Muscle layer of duodenum (tissue), 2 donors: ENCODE measurements around the gene PAN3.

Experiments used
- H3K27ac ChIP-seq: one replicate; pipeline ENCODE4 v1.7.0; 2013; ENCODE audit warnings: mild to moderate bottlenecking, low read length
- H3K27me3 ChIP-seq: one replicate; pipeline ENCODE4 v1.7.0; 2013; ENCODE audit warnings: low read depth, mild to moderate bottlenecking, control low read depth, low read length
- H3K36me3 ChIP-seq, 2 donors: one replicate each; pipeline ENCODE4 v1.7.0; 2013; ENCODE audit warnings: low read length in 2 of 2, control low read depth in 1 of 2, mild to moderate bottlenecking in 1 of 2; ENCODE audit not compliant: insufficient read depth in 2 of 2, control insufficient read depth in 1 of 2
- H3K4me1 ChIP-seq, 2 donors: one replicate each; pipeline ENCODE4 v1.7.0; 2013; ENCODE audit warnings: low read length in 2 of 2, mild to moderate bottlenecking in 2 of 2, control low read depth in 1 of 2, moderate library complexity in 1 of 2; ENCODE audit not compliant: insufficient read depth in 2 of 2, control insufficient read depth in 1 of 2
- H3K4me3 ChIP-seq, 2 donors: one replicate each; pipeline ENCODE4 v1.7.0; 2013; ENCODE audit warnings: low read length in 2 of 2, low read depth in 1 of 2, mild to moderate bottlenecking in 1 of 2
- H3K9me3 ChIP-seq, 2 donors: one replicate each; pipeline ENCODE4 v1.7.0; 2013; ENCODE audit warnings: low read length in 2 of 2, control low read depth in 1 of 2, mild to moderate bottlenecking in 1 of 2; ENCODE audit not compliant: control insufficient read depth in 1 of 2
- donor health status: healthy.

PAN3 gene

GRCh38 chr13:28338742-28339141 lies 200.4 kb downstream of the PAN3 start:
- no peak overlapping the region for H3K4me3 ChIP-seq
- H3K9me3 ChIP-seq, result no peaks in the 10 kb centered on the region
- no peak overlapping the region for H3K27ac ChIP-seq
- H3K27me3 ChIP-seq, result no peaks in the 10 kb centered on the region
- H3K4me1 ChIP-seq, result peaks cover 9 to 20% of the 10 kb centered on the region in 2 donors
- no peaks in the 10 kb centered on the region for H3K36me3 ChIP-seq

- Histone ChIP-seq H3K4me1 (peaks cover 9 to 20% of the 10 kb centered on the region in 2 donors), H3K4me3 (no peak overlapping the region), H3K9me3 (no peaks in the 10 kb centered on the region), H3K27ac (no peak overlapping the region), H3K36me3 (no peaks in the 10 kb centered on the region), H3K27me3 (no peaks in the 10 kb centered on the region)
Observed at GRCh38 chr13:28339419-28339818, 201.1 kb downstream of the PAN3 start.

- no peaks in the 10 kb centered on the region for H3K27me3 ChIP-seq
- H3K4me1 ChIP-seq, result peaks cover 9 to 20% of the 10 kb centered on the region in 2 donors
- H3K27ac ChIP-seq, result no peak overlapping the region
- no peak overlapping the region for H3K4me3 ChIP-seq
- H3K9me3 ChIP-seq, result no peaks in the 10 kb centered on the region
- no peaks in the 10 kb centered on the region for H3K36me3 ChIP-seq
Observed at GRCh38 chr13:28340272-28340793, 202.0 kb downstream of the PAN3 start.

GRCh38 chr13:28342251-28342650 lies 203.9 kb downstream of the PAN3 start:
- Histone ChIP-seq H3K9me3 (no peaks in the 10 kb centered on the region), H3K36me3 (no peaks in the 10 kb centered on the region), H3K27ac (no peak overlapping the region)

GRCh38 chr13:28344163-28344562 lies 205.8 kb downstream of the PAN3 start:
- H3K27ac ChIP-seq, result no peak overlapping the region
- H3K4me1 ChIP-seq, result peaks cover 0 to under 1% of the 10 kb centered on the region in 2 donors
- no peaks in the 10 kb centered on the region for H3K36me3 ChIP-seq
- no peak overlapping the region for H3K4me3 ChIP-seq
- peaks cover 4% of the 10 kb centered on the region for H3K27me3 ChIP-seq
- H3K9me3 ChIP-seq, result no peaks in the 10 kb centered on the region

More at GRCh38 chr13:28342251-28342650, 203.9 kb downstream of the PAN3 start:
- H3K4me1 ChIP-seq, result peaks cover 7 to 17% of the 10 kb centered on the region in 2 donors
- no peak overlapping the region for H3K4me3 ChIP-seq
- H3K27me3 ChIP-seq, result peaks cover 4% of the 10 kb centered on the region
